Chondrocyte (in vitro differentiated cells): ENCODE data around the gene SYT7. TPM values are rescaled to one million over a fixed set of nuclear protein-coding genes. Genes with fewer than 3 reads are reported as not detected.

Experiments
- DNase-seq: peaks from one replicate; pipeline ENCODE4 v3.0.0; 2021; ENCODE audit warnings: mixed read lengths, low spot score
- H3K27ac Mint-ChIP-seq: one replicate; pipeline ENCODE4 v1.8.0; 2021; ENCODE audit warnings: mild to moderate bottlenecking, moderate library complexity, mixed read lengths; ENCODE audit not compliant: unreplicated experiment
- H3K27me3 Mint-ChIP-seq: 2 replicates; pipeline ENCODE4 v1.8.0; 2021; ENCODE audit warnings: low read depth, mixed read lengths
- H3K36me3 Mint-ChIP-seq: 2 replicates; pipeline ENCODE4 v1.8.0; 2021; ENCODE audit warnings: low read depth, mixed read lengths
- H3K4me1 Mint-ChIP-seq: 2 replicates; pipeline ENCODE4 v1.8.0; 2021; ENCODE audit warnings: low read depth, mild to moderate bottlenecking, mixed read lengths
- H3K4me3 Mint-ChIP-seq: one replicate; pipeline ENCODE4 v1.8.0; 2021; ENCODE audit warnings: mild to moderate bottlenecking, moderate library complexity, mixed read lengths; ENCODE audit not compliant: unreplicated experiment
- H3K9me3 Mint-ChIP-seq: 2 replicates; pipeline ENCODE4 v1.8.0; 2021; ENCODE audit warnings: low read depth, mixed read lengths
- CTCF ChIP-seq: fragments of 200-600 bp; sonication (generic); IDR thresholded peaks from 2 replicates; pipeline ENCODE4 v1.5.0; 2021; ENCODE audit warnings: antibody characterized with exemption, mild to moderate bottlenecking, moderate library complexity
- total RNA-seq: library from RNA; stranded (reverse); gene quantifications from 3 replicates; pipeline ENCODE4 v1.2.1, GENCODE V29; 2021

SYT7 gene
- total RNA-seq, 1 donor from 2014 or later, result 1.5 TPM

- Mint-ChIP-seq H3K4me1 (peaks cover 5% of the 10 kb centered on the region), H3K4me3 (no peak overlapping the region), H3K27ac (no peak overlapping the region), H3K9me3 (no peaks in the 10 kb centered on the region), H3K27me3 (peaks cover 45% of the 10 kb centered on the region), H3K36me3 (no peaks in the 10 kb centered on the region)
- no peak for TF ChIP-seq CTCF
- peak; percentile 84 for DNase-seq
Observed at GRCh38 chr11:61510166-61510919, 70.5 kb downstream of the SYT7 start.

- TF ChIP-seq CTCF, result peak; percentile 79
- peak; percentile 92 for DNase-seq
- no peaks in the 10 kb centered on the region for H3K9me3 Mint-ChIP-seq
- H3K27me3 Mint-ChIP-seq, result peaks cover 52% of the 10 kb centered on the region
- peak overlapping the region; percentile 38 for H3K4me3 Mint-ChIP-seq
- H3K27ac Mint-ChIP-seq, result no peak overlapping the region
- H3K4me1 Mint-ChIP-seq, result peaks cover 5% of the 10 kb centered on the region
- H3K36me3 Mint-ChIP-seq, result no peaks in the 10 kb centered on the region
Observed at GRCh38 chr11:61509043-61510029, 71.5 kb downstream of the SYT7 start.

- no peak for TF ChIP-seq CTCF
- peaks cover 5% of the 10 kb centered on the region for H3K4me1 Mint-ChIP-seq
- H3K27ac Mint-ChIP-seq, result no peak within 1 kb of the TSS
- H3K27me3 Mint-ChIP-seq, result peaks cover 54% of the 10 kb centered on the region
- no peaks in the 10 kb centered on the region for H3K36me3 Mint-ChIP-seq
- H3K4me3 Mint-ChIP-seq, result peak within 1 kb of the TSS; percentile 38
- no peaks in the 10 kb centered on the region for H3K9me3 Mint-ChIP-seq
- DNase-seq, result peak; percentile 73
Observed at GRCh38 chr11:61507962-61508861, 72.7 kb downstream of the SYT7 start, which contains the start of gene LRRC10B. TSS of gene LRRC10B (plus strand) at chr11:61508749. CDS start at chr11:61508999, 250 bp downstream.

GRCh38 chr11:61507012-61507768, 73.7 kb downstream of the SYT7 start:
- Mint-ChIP-seq H3K36me3 (no peaks in the 10 kb centered on the region), H3K27me3 (peaks cover 49% of the 10 kb centered on the region), H3K27ac (no peak overlapping the region), H3K9me3 (no peaks in the 10 kb centered on the region), H3K4me1 (peaks cover 5% of the 10 kb centered on the region), H3K4me3 (no peak overlapping the region)
- no peak for TF ChIP-seq CTCF
- no peak for DNase-seq
